Colonic mucosa (tissue), 4 donors: Measurements from ENCODE around the gene MAP2K1. TPM values are rescaled to one million over a fixed set of nuclear protein-coding genes. Genes with fewer than 3 reads are reported as not detected.
A peak's percentile ranks its signal among the peaks of the same experiment; 100 is the strongest.

Experiments
- DNase-seq: peaks from one replicate; pipeline ENCODE4 v3.0.0-alpha.2; 2020
- H3K27ac ChIP-seq: fragments of 200-600 bp; one replicate; pipeline ENCODE4 v1.8.0; 2021
- H3K27me3 ChIP-seq: fragments of 200-600 bp; one replicate; pipeline ENCODE4 v1.8.0; 2021
- H3K36me3 ChIP-seq: fragments of 200-600 bp; one replicate; pipeline ENCODE4 v1.8.0; 2021
- H3K4me1 ChIP-seq: fragments of 200-600 bp; one replicate; pipeline ENCODE4 v1.8.0; 2021; ENCODE audit warnings: mild to moderate bottlenecking
- H3K4me3 ChIP-seq: fragments of 200-600 bp; one replicate; pipeline ENCODE4 v1.8.0; 2021
- H3K9ac ChIP-seq, 2 donors: one replicate each; pipeline ENCODE4 v1.7.0; 2013; ENCODE audit warnings: control low read depth in 2 of 2, low read depth in 2 of 2, low read length in 2 of 2
- H3K9me3 ChIP-seq: fragments of 200-600 bp; one replicate; pipeline ENCODE4 v1.8.0; 2021
- CTCF ChIP-seq: fragments of 200-600 bp; IDR thresholded peaks from one replicate; pipeline ENCODE4 v1.8.0; 2022; ENCODE audit warnings: antibody characterized with exemption, mild to moderate bottlenecking
- intact Hi-C: fragments of 100-400 bp; cut with DNase I; formaldehyde crosslinking; loops from one replicate; pipeline ENCODE4 v1.14.1; 2022
- total RNA-seq, 2 donors: library from RNA; stranded (reverse); fragmentation: NEBNext Ultra II Directional in 1 of 2; extraction: Animal tissue kit (Norgen Biotek cat#: 25700) in 1 of 2; gene quantifications; one replicate each; pipeline ENCODE4 v1.2.1, GENCODE V29; 2021
- donor health status: healthy.
- donor health status: DM: no; HTN: no; CAD: no.
- donor health status: DM: no; HTN: no; CAD: no.

The MAP2K1 gene
- total RNA-seq, 2 donors from 2014 or later, result 50.0 to 53.2 TPM

DNA sequence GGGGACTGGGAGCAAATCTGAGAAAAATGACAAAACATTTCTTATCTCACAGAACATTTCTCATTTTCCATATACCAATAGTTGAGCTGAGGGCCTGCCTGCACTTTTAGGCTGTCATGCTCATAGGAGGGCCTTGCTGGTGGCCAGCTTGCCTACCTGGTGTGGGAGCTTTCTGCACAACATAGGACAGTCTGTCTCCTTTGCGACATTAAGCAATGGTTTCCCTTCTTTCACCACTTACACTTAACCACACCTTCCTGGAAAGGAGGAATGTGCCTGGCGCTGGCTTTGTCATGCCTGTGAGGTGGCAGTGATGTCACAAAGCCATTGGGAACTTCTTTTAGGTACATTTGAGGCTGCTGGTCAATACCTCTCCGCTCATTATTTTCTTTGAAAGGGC lies 105.1 kb downstream of the MAP2K1 start:
- TF ChIP-seq CTCF, result no peak
- Histone ChIP-seq H3K9me3 (no peaks in the 10 kb centered on the region), H3K27me3 (no peaks in the 10 kb centered on the region), H3K36me3 (no peaks in the 10 kb centered on the region), H3K4me3 (no peak overlapping the region), H3K27ac (no peak overlapping the region), H3K4me1 (peaks cover 12% of the 10 kb centered on the region), H3K9ac (no peak overlapping the region)
- DNase-seq, result no peak
- intact Hi-C loops, result loop anchor here (10.0 kb wide), 1 partner anchor 187 kb away; no protein-coding TSS in a partner anchor

DNA sequence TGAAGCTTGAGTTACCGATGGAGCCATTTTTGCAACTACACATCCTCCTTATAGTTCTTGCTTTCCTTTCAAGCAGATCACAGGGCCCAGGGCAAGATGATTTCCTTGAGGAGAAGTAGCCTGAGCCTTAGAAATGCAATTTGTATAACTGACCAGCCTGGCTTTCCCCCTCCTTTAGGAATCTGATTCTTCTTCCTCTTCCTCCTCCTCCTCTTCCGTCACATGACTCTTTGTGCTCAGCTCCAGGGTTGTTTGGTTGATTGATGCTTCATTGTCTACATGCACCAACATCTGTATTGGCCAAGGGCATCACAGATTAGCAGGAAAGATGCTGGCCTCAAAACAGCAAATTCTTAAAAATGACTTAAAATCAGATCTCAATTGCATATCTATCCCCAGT lies 107.5 kb downstream of the MAP2K1 start:
- H3K27ac ChIP-seq, result no peak overlapping the region
- H3K4me3 ChIP-seq, result no peak overlapping the region
- H3K27me3 ChIP-seq, result no peaks in the 10 kb centered on the region
- H3K36me3 ChIP-seq, result peaks cover 4% of the 10 kb centered on the region
- no peak for TF ChIP-seq CTCF
- no peak for DNase-seq
- no peak overlapping the region for H3K9ac ChIP-seq
- intact Hi-C loops, result loop anchor here (10.0 kb wide), 1 partner anchor 189 kb away; no protein-coding TSS in a partner anchor
- H3K4me1 ChIP-seq, result peaks cover 14% of the 10 kb centered on the region
- no peaks in the 10 kb centered on the region for H3K9me3 ChIP-seq

- no peak for TF ChIP-seq CTCF
- intact Hi-C loops, result loop anchor here (10.0 kb wide), 1 partner anchor 192 kb away; no protein-coding TSS in a partner anchor
- Histone ChIP-seq H3K4me1 (peaks cover 10% of the 10 kb centered on the region), H3K36me3 (peaks cover 17% of the 10 kb centered on the region), H3K4me3 (peak overlapping the region; percentile 95), H3K9me3 (no peaks in the 10 kb centered on the region), H3K27ac (peak overlapping the region; percentile 81), H3K27me3 (no peaks in the 10 kb centered on the region), H3K9ac (peak overlapping the region; percentile 77 to 99)
- DNase-seq, result no peak
Measured at GRCh38 chr15:66496951-66497501, 110.3 kb downstream of the MAP2K1 start.

- intact Hi-C loops, result loop anchor here (2.0 to 10.0 kb wide), 2 partner anchors 111 to 193 kb away; partner anchors contain the start of gene MAP2K1
- H3K9ac ChIP-seq, result peak within 1 kb of the TSS; percentile 77 to 99
- H3K4me1 ChIP-seq, result peaks cover 12% of the 10 kb centered on the region
Measured at GRCh38 chr15:66497502-66498455, 111.1 kb downstream of the MAP2K1 start, which contains the start of gene SNAPC5. TSS of gene SNAPC5 (minus strand) at chr15:66497762. CDS start at chr15:66497731, 31 bp downstream.

More at GRCh38 chr15:66497502-66498455, 111.1 kb downstream of the MAP2K1 start, which contains the start of gene SNAPC5:
- DNase-seq, result peak; percentile 97
- H3K4me3 ChIP-seq, result peak within 1 kb of the TSS; percentile 95
- H3K27ac ChIP-seq, result peak within 1 kb of the TSS; percentile 81
- H3K36me3 ChIP-seq, result peaks cover 17% of the 10 kb centered on the region
- peak; percentile 98 for TF ChIP-seq CTCF
- no peaks in the 10 kb centered on the region for H3K27me3 ChIP-seq
- no peaks in the 10 kb centered on the region for H3K9me3 ChIP-seq
